HG02973 (cell line): ENCODE results near the gene MXRA7.

ENCODE experiments used
- ATAC-seq: cut with Tn5 transposase; IDR thresholded peaks from one replicate; pipeline ENCODE4 v1.9.1; 2021; ENCODE audit warnings: moderate library complexity; ENCODE audit not compliant: unreplicated experiment

Gene MXRA7

DNA sequence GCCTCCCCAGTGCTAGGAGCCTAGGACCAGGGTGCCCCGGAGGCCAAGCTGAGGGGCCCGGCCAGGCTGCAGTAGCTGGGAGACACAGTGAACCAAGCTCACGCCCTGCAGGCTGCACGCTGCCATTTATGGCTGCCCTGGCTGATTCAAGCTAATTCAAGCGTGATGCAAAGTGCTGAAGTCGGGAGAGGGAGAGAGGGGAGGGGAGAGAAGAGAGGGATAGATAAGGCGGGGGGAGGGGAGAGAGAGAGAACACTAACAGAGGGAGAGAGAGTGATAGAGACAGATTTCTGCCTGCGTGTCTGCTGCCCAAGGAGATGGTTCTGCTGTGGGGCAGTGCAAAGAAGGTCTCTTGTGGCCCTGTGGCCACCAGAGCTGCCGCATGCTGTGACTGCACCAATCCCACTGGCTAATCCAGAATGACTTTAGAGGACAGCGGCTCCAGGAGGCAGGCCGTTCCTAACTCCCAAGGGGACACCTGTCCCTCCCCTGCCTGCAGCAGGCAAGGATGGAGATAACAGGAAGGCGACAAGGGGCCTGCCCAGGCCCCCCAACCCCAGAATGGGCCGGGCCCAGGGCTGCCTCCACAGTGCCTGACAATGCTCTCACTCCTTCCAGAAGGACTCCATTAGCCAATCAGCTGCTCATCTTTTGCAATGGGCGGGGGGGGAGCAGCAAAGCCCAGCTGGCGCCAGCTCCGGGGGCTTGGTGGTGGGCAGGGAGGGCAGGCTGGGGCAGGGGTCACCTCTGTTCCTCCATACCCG, 12.9 kb downstream of the MXRA7 start:
- no peak for ATAC-seq

DNA sequence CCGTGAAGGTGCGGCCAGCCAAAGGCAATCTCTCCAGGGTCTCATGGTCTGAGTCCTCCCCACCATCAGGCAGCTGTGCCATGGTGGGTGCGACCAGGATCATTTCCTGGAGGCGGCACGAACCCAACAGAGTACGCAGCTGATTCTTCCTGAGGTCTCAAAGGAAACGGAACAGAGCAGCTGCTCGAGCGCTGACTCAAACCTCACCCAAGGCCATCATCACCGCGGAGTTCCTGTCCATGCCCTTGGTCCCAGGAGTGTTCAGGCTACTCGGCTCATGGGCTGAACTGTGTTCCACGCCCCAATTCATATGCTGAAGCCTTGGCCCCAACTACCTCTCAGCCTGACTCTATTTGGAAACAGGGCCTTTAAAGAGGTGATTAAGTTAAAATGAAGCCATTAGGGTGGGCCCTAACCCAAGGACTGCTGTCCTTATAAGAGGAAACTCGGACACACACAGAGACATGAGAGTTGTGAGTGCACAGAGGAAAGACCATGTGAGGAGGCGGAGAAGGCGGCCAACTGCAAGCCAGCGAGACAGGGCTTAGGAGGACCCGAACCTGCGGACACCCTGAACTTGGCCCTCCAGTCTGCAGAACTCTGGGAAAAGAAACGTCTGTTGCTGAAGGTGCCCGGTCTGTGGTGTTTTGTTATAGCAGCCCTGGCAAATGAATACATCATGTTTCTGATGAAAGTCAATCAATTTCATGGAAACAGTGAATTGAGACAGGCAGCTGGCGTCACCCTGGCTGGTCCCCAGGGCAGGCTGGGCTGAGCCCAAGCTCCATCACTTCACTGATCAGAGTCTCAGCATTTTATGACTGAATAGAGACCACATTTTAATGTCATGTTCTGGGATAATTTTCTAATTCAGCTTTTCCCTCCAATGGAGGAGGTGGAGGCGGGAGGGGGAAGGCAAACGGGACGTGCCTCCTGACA, 13.7 kb downstream of the MXRA7 start:
- no peak for ATAC-seq

DNA sequence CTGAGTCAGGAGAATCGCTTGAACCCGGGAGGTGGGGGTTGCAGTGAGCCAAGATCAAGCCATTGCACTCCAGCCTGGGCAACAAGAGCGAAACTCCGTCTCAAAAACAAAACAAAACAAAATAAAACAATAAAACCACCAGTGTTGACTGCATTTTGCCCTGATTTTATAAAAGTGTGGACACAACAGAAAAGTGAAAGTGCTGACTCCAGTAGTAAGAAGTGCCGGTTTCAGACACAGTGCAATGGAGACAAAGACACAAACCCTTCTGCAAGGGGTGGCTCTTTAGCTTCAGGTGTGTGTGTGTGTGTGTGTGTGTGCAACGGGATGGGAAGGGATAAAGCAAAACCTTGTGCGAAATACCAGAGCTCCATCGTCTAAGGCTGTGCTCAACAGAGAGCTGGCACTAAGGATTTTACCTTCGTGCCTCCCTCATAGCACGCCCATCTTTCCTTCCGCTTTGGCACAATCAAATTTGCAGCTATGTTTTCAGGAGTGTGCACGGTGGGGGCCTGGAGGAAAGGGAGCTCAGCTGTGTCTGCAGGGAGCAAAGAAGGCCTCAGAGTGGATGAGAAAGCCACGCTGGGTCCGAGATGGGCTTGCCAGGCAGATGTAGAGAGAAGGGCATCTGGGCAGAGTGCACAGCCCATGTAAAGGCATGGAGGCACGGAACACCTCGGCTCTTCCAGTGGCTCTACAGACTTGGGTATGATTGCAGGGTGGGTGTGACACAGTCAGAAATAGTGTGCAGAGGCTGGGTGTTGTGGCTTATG, 15.5 kb downstream of the MXRA7 start:
- ATAC-seq: no peak

DNA sequence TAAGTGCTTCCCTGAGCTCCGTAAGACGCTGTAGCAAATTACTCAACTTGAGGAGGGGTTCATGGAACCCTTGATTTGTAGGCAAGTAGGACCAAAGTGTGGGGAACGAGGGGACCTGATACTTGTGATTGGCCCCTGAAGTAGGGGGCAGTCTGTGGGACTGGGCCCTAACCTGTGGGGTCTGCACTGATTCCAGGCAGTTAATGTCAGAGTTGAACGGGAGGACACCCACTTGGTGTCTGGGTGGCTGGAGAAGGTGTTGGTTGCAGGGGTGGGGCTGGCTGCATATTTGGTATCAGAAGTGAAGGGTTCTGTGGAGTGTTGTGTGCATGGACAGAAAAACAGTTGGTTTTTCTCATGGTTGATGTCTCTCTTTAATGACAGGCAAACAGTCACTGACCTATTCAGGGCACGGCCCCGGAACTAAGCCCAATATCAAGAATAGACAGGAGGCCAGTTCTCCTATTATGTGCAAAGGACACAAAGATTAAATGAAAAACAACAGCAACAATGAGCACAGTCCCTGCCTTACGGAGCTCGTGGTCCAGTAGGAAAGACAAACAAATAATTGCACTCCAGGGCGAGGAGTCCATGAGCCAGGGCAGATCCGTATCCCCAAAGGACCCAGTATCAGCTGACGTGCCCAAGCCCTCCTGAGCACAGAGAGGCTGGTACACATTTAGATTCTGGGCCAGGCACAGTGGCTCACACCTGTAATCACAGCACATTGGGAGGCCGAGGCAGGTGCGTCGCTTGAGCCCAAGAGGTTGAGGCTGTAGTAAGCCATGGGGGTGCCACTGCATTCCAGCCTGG, 19.2 kb downstream of the MXRA7 start:
- ATAC-seq: no peak

DNA sequence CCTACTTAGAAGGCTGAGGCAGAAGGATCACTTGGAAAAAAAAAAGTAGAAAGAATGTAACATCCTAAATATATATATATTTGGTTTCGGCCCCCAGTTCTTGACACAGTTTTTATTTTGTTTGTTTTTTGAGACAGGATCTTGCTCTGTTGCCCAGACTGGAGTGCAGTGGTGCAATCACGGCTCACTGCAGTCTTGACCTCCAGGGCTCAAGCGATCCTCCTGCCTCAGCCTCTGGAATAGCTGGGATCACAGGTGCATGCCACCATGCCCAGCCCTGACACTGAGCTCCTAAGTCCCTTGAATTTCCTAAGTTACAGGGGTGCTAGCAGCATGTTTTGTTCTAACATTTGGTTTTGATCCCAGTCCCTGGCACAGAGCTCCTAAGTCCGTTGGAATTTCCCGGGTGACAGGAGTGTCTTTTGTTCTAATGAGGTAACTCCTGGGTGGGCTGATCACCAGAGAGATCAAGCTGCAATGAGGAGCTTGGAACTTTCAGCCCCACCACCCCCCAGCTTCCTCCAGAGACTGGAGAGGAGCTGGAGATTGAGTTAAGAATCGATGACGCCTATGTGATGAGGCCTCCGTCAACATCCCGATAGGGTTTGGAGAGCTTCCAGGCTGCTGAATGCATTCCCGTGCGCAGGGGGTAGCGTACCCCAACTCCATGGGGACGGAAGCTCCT, 20.0 kb downstream of the MXRA7 start:
- ATAC-seq: no peak

DNA sequence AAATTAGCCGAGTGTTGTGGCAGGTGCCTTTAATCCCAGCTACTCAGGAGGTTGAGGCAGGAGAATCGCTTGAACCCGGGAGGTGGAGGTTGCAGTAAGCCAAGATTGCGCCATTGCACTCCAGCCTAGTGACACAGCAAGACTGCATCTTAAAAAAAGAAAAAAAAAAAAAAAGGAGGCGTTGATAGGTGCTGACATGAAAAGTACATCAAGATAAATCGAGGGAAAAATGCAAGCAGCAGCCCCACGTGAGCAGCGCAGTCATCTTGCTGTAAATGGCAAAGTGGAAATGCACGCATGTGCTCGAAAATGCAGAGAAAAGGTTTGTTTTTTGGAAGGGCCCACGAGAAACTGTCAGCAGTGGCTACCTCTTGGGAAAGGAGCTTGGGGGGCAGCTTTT, 20.9 kb downstream of the MXRA7 start:
- no peak for ATAC-seq

DNA sequence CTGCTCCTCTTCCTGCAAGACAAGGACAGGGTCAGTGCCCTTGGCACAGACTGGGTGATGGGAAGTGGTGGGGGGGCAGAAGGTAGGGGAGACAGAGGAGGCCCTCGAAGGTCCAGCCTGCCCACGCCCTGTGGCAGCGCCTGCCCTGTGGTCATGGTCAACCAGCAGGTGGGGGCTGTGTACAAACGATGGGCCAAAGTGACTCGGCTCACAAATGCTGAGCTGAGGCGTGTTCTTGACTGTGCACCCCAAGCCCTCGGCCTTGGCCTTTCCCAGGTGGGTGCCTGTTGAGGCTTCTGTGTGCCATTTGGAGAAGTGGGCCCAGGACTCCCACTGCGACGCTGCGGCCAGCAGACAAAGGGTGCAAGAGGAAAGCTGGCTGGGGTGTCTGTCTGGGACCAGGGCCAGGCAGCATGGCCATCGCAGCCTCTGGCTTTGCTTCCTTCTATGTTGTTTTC, 22.6 kb downstream of the MXRA7 start:
- ATAC-seq: no peak

DNA sequence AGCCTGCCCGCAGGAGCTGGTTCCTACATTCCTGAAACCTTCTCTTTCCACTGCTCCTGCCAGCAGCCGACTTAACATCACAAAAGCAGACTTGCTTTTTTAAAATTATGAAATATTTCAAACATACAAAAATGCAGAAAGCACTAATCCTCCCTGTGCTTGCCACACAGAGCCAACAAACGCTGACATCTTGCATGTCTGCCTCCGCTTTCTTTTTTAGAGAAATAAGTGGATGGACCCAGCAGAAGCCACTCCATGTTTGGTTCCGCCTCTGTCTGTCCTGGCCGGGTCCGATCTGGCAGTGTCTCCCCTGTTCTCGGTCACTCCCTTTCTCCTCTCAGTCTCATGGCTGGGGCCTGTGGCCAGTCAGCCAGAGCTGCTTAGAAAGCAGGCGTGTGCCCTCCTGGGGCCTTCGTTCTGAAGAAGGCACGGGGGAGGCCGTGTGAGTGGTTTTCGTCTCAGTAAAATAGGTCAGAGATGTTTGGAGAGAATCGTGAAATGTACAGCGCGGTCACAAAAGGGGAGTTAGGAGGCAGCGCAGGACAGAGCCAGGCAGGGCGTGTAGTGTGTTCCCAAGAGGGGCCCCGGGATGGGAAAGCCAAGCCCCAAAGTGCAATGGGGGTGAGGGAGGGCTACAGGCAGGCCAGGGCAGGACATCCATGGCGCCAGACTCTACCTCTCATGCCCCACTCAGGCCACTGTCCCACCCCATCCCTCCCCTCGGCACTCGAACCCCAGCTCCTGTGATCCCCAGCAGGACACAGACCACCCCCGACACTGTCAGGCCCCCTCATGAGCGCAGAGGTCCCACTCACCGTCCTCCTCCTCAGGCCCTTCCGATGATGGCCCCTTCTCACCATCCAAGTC, 23.2 kb downstream of the MXRA7 start:
- ATAC-seq: no peak

DNA sequence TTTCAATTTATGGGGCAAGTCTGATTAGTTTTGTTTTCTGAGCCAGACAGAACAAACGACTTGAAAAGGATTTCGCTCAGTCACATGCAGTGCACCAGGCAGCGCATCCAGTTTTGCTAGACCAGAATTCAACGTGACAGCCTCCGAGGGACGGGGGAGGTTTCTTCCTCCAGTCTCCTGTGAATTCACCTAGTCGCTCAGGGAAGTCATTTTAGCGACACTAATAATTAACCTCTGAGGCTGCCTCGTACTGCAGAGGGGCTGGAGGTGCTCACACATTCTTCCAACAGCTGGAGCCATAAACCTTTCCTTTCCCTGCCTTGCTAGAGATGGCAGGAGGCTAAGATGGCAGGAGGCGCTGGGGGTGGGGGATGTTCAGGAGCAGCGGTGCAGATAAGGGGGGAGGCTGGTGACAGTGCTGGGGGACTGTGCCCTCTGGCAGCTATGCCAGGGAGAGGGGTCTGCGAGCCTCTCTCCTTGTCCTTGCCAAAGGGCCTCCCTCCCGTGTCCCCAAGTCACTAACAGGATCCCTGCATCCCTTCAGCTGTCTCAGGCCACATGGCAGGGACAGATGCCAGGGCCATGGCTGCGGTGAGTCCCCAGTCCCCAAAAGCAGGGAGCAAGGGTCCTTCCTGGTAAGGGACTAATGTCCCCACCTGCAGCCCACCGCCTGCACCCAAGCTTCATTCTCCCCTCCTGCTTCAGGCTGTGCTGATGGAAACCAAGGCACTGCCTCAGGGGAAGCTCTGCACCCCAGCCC, 24.0 kb downstream of the MXRA7 start:
- no peak for ATAC-seq

DNA sequence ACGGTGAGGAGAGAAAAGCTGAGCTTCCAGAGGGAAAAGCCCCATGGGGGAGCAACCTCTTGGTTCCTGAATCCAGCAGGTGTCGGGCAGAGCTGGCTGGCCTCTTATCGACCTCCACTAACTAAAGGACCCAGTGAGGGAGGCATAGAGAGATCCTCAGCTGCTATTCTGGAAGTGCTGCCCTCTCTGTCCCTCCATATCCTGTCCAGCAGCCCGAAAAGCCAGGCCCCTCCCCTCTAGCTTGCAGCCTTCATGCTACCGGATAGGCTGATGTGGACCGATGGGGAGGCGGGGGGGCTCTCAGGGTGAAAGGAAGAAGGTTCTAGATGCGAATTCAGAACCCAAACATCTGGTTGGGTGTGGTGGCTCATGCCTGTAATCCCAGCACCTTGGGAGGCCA, 24.9 kb downstream of the MXRA7 start:
- no peak for ATAC-seq

DNA sequence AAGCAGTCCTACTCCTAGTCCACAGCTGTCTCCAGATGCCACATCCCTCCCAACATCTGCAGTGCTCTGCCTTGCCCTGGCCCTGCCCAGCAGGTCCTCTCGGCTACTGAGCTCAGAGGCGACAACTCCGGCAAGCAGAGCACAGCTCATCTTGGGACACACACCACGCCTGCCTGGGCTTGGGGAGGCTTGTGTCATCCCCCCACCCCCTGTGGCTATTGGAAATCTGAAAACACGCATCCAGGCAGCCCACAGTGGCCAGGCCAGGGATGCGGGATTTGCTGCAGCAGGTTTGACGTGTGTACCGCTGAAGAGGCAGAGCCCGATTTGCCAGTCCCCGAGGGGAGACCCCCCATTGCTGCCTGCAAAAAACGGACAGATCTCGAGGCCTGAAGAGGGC, 25.4 kb downstream of the MXRA7 start:
- no peak for ATAC-seq

DNA sequence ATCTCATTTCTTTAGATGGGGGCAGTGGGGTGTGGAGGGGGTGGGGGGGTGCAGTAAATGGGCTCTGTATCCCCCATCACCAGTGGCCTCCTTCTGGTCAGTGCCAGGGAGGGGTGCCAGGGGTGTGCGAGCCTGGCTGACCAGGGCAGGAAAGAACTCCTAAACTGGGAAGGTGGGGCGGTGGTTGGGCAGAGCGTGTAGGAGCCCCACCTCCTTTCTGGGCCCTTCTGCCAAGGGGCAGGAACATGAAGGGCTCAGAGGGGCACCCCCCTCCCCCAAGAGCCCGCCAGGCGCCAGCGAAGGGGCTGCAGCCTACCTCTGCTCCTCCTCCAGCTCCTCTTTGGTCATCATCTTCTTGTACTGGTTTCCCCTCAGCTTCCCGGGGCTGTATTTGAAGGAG, 26.0 kb downstream of the MXRA7 start:
- no peak for ATAC-seq

DNA sequence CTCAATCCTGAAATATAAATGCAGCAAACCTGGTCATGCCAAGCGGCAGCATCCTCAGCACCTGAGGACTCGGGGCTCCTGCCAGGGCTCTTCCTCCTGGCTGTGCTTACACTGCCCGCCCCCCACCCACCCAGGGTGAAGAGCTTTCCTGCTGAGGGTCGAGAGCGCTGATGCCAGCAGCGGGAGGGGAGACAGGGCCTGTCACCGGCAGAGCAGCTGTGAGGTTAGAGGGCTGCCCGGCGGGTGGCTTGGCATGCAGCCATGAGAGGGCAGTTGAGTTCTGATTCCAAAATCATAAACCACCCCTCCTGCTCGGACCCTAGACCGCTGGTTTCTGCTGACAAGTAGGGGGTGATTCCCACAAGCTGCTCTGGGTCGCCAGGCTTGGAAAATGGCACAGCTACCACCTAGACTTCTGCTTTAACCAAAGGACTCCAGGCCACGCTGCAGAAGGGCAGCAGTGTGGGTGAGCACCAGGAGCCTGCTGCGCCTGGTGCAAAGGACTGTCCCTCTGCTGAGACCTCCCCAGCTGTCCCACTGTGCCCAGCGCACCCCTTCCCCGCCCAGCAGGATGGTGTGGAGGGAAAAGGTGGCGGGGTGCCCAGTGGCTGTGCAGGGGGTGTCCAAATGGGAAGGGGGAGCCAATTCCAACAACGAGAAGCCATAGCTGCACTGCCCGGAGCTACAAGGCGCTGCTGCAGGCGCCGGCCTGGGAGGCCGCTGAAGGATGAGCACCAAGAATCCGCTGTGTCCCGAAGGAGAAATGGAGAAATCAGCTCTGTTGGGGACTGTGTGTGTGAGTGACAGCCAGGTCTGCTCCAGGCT, 26.6 kb downstream of the MXRA7 start:
- no peak for ATAC-seq

DNA sequence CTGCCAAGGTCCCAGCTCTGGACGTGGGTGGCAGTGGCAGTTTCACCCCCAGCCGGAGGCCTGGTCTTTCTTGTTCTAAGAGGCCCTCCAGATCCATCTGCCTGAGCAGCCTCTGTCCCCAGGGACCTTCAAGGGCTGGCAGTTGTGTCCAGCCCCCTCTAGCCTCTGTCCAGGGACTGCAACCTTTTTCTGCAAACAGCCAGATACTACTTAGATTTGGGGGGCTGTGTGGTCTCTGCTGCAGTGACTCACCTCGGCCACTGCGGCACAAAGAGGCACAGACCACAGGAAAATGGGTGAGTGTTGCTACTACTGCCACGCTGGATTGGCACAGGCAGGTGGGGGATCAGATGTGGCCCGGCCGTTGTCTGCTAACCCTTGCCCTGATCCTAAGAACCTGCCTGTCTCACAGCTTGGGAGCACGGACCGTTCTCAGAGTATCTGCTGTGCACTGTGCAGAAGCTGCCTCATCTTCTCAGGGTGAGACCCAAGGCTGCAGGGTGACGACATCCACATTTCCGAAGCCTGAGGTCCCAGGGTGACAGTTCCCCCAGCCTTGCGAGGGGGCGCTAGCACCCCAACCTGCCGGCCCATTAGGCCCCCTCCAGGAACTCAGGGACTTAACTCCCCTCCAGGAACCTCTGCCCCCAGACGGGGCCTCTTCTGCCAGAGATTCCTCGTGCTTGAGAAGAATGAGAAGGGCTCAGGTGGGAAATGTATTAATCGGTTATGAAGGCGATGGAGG, 27.6 kb downstream of the MXRA7 start:
- ATAC-seq: no peak

DNA sequence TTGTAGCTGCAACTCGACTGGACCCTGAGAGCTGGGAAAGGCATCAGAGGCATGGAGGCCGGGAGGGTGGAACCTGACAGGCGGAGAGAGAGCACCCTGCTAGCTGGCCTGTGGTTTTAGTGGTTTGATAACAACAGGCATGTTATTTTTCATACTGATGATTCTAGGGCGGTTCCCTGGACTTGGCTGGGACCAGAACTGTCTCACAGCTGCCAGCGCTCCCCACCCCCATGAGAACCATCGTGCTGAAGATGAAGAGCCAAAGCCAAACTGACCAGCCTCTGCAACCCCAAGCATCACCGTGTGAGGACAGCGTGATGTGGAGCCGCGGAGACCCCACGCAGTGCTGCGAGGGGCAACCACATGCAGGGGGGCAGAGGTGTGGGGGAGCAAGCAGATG, 28.5 kb downstream of the MXRA7 start:
- no peak for ATAC-seq

DNA sequence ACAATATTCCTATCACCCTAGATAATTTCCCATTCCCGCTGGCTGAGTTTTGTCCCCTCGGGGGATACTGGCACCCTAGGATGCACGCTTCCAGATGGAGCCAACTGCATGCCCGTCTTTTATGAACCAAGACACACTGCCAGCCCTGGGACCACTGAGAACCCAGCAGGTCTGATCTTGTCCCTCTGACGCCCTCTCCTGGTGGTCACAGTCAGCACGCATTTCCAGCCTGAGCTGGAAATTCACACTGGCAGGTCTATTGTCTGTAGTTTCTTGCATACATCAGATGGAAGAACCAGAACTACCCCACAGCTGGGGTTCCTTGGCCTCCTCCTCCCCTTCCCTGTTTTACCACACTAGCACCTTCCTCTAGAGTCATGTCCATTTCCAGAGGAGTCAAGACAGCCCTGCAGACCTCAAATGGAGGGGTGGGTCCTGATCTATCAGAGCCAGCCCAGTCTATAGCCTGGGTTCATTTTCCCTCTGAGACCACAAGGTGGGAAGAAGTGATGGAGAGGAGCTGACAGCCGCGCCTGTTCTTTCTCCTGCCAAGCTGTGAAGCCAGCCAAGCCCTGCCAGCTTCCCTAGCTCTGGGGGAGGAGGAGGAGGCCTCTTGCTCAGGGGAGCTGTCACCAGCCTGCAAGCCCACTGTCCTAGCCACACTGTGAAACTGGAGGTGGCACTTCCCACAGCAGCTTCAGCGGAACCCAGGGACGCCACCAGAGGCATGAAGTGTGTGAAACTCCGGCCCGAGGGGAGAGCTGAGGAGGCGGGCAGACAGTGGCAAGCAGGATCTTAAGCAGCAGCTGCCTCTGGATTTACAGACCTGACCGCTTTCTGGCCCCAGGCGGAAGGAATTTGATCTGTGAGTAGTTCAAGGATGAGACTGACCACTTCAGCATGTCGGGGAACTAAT, 29.3 kb downstream of the MXRA7 start:
- no peak for ATAC-seq
